NCI-H1694 treated with DMSO at 0.1 percent for 48 hours (cell line): Measurements from ENCODE around the gene NEU1.
"Not testable (repeated sequence)": the region's sequence is repeated elsewhere in the genome, so short reads cannot be mapped to it uniquely, and the experiment has no call there.

Source experiments
- DNase-seq: peaks from one replicate; lab custom pipeline; 2025; lab: John Stamatoyannopoulos, UW

NEU1 gene

DNA sequence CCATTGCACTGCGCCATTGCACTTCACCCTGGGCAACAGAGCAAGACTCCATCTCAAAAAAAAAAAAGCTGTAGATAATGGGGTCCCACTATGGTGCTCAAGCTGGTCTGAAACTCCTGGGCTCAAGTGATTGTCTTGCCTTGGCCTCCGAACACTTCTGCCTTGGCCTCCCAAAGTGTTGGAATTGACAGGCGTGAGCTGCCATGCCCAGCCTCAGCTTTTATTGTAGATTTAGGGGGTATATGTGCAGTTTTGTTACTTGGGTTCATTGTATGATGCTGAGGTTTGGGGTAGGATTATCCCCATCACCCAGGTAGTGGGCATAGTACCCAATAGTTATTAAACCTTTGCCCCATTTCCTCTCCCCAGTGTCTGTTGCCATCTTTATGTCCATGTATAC is 23.7 kb downstream of the NEU1 start:
- DNase-seq, result no peak

DNA sequence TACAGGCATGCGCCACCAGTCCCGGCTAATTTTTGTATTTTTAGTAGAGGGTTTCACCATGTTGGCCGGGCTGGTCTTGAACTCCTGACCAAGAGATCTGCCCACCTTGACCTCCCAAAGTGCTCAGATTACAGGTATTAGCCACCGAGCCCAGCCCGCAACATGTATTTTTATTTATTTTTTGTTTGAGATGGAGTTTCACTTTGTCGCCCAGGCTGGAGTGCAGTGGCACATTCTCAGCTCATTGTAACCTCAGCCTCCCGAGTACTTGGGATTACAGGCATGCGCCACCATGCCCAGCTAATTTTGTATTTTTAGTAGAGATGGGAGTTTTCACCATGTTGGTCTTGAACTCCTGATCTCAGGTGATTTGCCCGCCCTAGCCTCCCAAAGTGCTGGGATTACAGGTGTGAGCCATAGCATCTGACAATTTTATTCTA is 24.5 kb downstream of the NEU1 start:
- not testable (repeated sequence) for DNase-seq

DNA sequence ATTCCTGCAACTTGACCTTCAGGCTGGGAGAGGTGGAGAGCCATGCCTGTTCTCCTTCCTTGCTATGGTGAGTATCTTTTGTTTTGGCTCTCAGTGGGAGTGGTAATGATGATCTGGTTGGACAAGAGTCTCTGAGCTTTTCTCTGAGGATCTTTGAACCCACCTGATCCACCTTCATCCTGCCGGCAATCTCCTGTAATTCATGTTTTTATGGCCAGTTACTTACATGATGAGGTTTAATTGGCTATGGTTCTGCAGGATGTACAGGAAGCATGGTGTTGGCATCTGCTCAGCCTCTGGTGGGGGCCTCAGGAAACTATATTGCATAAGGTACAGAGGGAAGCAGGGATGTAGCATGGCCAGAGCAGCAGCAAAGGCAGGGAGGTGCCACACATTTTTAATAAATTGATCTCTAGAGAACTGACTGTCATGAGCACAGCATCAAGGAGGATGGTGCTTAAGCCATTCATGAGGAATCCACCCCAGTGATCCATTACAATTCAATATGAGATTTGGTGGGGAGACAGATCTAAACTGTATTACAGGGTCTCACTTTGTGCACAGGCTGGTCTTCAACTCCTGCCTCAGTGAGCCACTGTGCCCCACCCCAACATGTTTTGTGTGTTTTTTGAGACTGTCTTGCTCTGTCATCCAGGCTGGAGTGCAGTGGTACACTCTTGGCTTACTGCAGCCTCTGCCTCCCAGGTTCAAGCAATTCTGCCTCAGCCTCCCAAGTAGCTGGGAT is 25.1 kb downstream of the NEU1 start:
- DNase-seq, result no peak

DNA sequence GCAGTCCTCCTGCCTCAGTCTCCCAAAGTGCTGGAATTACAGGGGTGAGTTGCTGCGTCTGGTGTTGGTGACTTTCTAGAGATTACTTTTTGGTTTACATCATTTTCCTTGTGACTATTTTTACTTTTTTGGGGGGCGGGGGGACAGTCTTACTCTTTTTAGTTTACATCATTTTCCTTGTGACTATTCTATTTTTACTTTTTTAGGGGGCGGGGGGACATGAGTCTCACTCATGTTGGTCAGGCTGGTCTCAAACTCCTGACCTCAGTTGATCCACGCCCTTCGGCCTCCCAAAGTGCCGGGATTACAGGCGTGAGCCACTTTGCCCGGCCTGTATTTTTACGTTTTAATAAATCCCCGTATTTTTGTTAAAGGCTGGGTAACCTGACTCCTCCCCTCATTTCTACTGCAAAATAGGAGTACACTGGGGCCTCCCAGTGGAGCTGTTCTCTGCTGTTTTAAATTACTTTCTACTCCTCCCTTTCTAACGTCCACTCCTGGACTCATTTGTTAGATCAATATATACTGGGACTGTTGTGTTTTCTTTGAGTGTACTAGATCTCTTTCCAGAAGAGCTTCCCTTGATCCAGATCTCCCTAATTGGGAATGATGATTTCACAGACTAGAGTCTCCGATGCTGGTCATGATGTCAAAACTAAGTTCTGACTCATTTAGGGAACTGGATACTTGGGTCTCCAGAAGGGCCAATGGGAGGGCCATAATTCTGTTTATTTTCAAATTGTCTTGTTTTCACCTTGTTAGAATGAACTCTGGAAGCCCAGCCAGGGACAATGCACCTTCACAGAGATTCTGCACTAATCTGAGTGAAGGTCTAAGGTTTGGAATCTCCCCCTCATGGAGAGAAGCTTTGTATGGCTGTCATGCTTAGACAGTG is 25.9 kb downstream of the NEU1 start:
- DNase-seq, result no peak

DNA sequence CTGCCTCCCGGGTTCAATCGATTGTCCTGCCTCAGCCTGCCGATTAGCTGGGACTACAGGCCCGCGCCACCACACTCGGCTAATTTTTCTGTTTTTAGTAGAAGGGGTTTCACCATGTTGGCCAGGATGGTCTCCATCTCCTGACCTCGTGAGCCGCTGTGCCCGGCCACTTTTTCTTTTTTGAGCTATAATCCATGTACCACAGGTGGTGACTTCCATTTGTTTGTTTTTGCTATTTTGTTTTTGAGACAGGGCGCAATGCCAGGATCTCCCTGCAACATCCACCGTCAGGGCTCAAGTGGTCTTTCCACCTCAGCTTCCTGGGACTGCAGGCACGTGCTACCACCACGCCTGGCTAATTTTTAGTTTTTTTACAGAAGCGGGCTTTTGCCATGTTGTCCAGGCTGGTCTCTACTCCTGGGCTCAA is 26.6 kb downstream of the NEU1 start:
- DNase-seq, result no peak

DNA sequence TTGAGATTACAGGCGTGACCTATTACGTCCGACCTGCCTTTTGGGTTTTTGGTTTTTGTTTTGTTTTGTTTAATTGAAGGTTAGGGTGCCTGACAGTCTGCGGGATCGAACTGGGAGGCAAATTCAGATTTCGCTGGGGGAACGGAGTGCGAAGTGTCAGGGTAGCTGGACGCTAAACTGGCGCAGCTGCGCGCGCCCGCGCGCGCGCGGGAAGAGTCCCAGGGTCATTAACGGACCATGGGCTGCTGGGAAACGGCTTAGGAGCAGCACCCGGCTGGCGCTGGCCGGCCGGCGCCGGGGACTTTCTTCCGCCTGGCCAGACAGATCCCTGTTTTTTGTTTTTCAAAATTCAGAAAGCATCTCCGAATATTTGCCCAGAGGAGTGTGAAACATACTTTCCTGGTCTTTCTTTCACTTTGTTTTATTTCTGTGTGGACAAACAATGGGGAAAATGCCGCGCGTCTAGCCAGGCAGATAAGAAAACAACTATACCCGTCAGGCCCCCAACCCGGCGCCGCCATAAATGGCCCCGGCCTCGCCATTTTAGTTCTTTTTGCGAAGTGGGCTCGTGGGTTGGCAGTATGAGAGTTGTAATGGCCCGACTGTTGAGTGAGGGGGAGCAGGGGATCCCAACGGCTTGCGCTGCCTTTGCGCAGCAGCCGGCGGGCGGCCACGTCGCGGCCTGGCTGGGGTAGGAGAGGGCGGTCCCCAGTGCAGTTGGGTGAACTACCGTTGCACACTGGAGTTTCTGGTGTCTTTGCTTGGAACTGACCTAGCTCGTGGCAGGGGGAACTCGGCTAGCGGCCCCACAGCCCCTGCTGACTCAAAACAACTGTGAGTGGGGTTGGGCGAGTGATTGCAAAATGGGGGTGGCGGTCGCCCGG is 28.0 kb downstream of the NEU1 start:
- peak; percentile 64 for DNase-seq

DNA sequence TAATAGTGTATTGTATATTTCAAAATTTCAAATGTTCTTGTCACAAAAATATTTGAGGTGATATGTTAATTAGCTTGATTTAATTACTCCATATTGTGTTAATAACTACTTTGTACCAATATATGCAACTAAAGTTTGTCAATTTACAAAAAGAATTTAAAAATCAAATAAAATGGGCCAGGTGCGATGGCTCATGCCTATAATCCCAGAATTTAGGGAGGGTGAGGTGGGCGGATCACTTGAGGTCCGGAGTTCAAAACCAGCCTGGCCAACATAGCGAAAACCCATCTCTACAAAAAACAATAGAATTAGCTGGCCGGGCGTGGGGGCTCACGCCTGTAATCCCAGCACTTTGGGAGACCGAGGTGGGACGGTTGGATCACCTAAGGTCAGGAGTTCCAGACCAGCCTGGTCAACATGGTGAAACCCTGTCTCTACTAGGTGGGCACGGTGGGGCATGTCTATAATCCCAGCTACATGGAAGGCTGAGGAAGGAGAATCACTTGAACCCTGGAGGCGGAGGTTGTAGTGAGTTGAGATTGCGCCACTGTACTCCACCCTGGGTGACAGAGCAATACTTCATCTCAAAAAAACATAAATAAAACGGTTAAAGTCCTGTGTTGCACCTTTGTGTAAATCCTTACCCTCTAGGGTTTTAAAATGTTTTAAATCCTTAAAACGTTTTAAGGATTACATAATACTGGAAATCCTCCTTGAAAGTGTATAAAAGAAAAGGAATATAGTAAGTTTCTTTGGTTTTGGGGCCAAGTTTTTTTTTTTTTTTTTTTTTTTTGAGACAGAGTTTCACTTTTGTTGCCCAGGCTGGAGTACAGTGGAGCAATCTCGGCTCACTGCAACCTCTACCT is 31.0 kb downstream of the NEU1 start:
- no peak for DNase-seq

DNA sequence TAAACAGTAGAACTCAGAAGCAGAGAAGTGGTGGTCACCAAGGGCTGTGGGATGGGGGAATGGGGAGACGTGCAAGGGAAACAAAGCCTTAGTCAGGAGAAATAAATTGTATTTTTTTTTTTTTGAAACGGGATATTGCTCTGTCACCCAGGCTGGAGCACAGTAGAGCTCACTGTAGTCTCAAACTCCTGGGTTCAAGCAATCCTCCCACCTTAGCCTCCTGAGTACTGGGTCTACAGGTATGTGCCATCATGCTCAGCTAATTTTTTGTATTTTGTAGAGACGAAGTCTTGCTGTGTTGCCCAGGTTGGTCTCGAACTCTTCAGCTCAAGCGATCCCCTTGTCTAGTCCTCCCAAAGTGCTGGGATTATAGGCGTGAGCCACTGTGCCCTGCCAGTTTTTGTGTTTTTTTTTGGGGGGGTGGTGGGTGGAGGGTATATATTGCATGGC is 31.7 kb downstream of the NEU1 start:
- DNase-seq, result no peak

DNA sequence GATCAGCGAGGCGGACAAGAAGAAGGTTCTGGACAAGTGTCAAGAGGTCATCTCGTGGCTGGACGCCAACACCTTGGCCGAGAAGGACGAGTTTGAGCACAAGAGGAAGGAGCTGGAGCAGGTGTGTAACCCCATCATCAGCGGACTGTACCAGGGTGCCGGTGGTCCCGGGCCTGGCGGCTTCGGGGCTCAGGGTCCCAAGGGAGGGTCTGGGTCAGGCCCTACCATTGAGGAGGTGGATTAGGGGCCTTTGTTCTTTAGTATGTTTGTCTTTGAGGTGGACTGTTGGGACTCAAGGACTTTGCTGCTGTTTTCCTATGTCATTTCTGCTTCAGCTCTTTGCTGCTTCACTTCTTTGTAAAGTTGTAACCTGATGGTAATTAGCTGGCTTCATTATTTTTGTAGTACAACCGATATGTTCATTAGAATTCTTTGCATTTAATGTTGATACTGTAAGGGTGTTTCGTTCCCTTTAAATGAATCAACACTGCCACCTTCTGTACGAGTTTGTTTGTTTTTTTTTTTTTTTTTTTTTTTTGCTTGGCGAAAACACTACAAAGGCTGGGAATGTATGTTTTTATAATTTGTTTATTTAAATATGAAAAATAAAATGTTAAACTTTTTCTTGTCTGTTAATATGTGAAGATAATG is 32.9 kb downstream of the NEU1 start:
- peak; percentile 43 for DNase-seq

DNA sequence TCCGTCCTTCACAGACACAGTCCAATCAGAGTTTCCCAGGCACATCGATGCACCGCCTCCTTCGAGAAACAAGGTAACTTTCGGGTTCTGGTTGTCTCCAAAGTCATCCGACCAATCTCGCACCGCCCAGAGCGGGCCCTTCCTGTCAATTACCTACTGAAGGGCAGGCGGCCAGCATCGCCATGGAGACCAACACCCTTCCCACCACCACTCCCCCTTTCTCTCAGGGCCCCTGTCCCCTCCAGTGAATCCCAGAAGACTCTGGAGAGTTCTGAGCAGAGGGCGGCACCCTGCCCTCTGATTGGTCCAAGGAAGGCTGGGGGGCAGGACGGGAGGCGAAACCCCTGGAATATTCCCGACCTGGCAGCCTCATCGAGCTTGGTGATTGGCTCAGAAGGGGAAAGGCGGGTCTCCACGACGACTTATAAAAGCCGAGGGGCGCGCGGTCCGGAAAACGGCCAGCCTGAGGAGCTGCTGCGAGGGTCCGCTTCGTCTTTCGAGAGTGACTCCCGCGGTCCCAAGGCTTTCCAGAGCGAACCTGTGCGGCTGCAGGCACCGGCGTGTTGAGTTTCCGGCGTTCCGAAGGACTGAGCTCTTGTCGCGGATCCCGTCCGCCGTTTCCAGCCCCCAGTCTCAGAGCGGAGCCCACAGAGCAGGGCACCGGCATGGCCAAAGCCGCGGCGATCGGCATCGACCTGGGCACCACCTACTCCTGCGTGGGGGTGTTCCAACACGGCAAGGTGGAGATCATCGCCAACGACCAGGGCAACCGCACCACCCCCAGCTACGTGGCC is 35.1 kb downstream of the NEU1 start, which contains the start of gene HSPA1B:
Gene HSPA1B, plus strand, starts transcription at position 453 of the 794 bp plus-strand sequence. Its CDS starts 213 bp downstream, at position 666.
- DNase-seq, result peak; percentile 79

DNA sequence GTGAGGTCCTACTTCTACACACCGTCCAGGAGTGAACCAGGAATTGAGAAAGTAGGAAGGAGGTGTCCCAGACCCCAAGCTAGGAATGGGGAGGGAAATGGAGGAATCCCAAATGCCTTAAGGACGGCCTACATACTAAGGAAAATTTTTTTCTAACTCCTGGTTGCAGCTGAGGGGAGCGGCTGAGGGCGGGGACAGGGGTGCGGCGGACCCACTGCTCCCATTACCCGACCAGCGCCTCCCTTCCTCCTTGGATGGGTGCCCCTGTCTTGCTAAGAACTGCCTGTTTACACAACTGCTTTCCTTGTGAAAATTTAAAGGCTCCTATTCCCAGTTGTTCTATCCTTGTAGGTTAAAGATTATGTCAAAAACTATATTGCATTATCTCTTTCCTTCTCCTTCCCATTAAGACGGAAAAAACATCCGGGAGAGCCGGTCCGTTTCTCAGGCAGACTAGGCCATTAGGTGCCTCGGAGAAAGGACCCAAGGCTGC is 35.8 kb downstream of the NEU1 start:
- no peak for DNase-seq

DNA sequence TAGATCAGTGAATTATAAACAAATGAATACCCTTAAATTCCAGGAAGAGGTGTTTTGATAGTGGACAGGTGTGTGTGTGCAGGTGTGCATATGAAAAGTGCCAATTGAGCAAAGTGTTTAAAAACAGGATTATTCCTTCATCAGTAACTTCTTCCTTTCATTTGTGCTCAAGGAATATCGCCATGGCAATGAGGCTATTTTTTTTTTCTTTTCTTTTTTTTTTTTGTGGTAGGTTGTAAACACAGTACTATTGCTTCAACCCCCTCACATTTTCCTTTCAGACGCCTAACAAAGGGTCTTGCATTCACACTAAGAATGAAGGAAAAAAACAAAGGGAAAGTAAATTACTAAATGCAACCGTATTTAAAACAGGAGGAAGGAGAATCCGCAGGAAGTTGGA is 37.1 kb downstream of the NEU1 start:
- no peak for DNase-seq

DNA sequence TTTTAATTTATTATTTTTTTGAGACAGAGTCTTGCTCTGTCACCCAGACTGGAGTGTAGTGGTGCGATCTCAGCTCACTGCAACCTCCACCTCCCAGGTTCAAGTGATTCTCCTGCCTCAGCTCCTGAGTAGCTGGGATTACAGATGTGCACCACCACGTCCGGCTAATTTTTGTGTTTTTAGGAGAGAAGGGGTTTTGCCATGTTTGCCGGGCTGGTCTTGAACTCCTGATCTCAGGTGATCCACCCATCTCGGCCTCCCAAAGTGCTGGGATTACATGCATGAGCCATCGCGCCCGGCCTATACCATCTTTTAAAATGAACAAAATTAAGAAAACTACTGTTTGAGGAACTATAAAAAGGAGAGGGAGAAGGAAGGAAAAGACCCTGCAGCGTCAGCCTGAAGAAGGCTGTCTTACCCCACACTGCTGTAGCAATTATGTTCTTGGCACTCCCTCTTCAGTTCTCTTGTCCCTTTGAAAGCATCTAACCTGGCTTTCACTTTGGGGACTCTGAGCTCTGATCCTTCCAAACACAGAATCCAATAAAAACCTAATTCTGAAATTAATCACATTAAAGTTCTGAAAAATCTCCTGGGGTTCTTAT is 38.9 kb downstream of the NEU1 start:
- not testable (repeated sequence) for DNase-seq

DNA sequence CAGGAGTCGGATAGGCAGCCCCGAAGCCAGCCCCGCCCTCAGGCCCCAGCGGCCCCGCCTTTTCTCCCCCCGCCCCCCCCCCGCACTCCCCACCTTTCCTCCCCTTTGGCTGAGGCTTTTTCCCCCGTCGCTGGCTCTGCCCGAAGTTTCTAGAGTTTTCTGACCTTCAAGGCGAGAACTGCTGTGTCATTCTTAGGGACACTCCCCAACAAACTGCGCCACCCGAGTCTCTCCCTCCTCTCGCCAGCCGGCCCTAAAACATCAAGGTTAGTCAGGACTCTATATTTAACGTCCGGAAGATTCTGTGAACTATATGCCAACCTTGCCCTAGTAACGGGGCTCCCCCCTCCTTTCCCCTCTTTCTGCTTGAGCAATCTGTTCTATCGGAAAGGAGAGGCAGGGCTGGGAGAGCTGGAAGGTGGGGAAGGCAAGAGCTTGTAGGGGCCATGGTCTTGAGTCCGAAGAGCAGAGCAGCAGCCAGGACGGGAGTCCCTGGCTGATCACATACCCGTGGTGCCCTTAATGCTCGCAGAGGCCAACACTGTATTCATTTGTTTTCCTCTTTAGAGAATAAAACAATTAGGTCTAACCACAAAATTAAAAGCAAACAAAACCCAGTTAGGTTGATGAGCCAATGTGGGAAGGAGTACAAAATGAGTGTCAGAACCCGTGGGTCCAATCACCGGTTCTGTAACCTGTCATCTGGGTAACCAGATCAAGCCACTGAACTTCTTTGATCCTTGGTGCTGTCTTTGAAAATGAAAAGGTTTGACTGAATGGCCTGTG is 40.4 kb downstream of the NEU1 start:
- DNase-seq, result no peak

DNA sequence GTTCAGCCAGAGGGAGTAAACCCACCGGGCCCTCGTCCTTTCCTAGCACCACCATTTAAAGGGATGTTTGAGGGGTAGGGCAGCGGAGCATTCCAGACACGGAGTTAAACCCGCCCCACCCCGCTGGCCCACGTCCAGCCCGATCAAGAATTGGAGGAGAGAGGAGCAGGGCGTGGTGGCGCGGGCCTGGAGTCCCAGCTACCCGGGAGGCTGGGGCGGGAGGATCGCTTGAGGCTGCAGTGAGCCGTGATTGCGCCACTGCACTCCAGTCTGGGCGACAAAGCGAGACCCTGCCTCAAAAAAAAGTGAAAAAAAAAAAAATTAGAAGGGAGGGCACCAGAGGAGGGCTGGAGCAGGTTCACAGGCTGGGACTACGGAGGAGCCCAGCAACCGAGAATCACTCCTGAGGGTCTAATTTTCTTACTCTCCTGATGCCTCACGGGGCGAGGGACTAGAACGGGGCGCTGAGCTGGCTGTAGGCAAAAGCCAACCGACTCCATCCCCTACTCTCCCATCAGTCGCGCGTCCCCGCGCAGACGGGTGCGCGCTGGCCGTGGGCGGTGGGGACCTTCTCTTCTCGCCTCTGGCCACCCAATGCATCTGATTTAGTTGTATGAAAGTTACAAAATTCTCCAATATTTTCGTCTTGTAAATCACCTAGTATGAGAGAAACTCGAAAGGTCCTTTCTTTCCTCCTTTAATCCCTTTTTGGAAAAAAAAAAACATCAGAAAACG is 41.2 kb downstream of the NEU1 start:
- peak; percentile 31 for DNase-seq

DNA sequence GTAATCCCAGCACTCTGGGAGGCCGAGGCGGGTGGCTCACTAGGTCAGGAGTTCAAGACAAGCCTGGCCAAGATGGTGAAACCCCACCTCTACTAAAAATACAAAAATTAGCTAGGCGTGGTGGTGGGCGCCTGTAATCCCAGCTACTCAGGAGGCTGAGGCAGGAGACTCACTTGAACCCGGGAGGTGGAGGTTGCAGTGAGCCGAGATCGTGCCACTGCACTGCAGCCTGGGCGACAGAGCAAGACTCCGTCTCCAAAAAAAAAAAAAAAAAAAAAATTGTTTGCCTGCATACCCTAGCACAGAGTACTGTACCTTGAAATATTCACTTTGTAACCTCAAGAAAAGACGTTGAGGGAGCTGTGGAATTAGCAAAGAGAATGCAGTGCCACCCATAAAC is 42.2 kb downstream of the NEU1 start:
- DNase-seq, result not testable (repeated sequence)

DNA sequence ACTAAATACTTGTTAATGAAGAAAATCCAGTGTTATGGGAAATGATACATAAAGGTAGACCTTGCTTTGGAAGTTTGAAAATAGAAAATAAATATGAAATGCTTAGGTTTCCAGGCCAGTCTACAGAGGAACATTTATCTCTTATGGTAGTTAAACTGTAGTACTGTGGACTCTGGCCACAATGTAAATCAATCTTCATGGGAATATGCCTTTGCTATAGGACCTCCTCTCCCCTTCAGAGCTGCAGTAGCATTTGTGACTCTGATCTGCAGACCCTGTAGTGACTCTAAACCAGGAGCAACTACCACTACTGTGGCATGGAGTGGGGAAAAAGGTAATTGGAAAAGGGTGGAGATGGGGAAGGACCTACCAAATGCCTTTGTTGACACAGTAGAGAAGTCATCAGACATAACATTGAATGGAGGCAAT is 42.7 kb downstream of the NEU1 start:
- DNase-seq, result no peak
